Activated CD8-positive, alpha-beta memory T cell treated with anti-CD3 and anti-CD28 coated beads, Interleukin-2, amount 50 U/mL, for 1 hour (primary cell): ENCODE data around the gene C14orf132.
"Not testable (repeated sequence)": the region's sequence is repeated elsewhere in the genome, so short reads cannot be mapped to it uniquely, and the experiment has no call there.

Experiments used
- DNase-seq: peaks from one replicate; pipeline ENCODE4 v3.0.0-alpha.2; 2020; ENCODE audit errors: extremely low read depth

The C14orf132 gene

DNA sequence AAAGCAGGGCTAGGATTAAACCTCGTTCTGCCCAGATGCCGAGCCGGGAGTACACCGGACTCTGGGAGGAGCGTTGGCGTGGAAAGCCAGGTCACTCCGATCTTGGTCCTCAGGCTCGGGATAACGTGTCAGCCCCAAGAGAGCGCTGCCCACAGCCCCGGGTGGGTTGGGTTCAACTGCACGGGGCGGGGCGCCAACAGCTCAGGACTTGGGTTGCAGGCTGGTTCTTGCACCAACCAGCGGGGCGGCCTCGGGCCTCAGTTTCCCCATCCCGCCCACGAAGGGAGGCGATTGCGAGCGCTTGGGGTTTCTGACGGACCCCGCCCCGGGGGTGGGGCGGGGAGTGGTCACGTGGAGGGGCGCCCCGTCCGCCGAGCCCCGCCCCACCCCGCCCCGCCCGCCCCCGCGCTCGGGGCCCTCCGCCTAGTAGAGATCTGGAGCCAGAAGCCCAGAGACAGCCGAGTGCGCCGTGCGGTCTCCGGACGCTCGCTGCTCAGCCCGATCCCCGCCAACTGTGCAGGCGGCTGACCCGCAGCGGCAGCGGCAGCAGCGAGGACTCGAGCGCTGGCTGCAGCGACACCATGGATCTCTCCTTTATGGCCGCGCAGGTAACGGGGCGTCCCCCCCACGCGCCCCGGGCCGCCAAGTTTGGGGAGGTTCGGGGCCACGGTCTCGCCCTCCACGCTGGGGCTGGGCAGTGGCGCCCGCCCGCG is at the start of gene C14orf132:
TSS of gene C14orf132 (plus strand) at position 443 of the 713 bp plus-strand sequence. CDS start at position 582, 139 bp downstream.
- no peak for DNase-seq

DNA sequence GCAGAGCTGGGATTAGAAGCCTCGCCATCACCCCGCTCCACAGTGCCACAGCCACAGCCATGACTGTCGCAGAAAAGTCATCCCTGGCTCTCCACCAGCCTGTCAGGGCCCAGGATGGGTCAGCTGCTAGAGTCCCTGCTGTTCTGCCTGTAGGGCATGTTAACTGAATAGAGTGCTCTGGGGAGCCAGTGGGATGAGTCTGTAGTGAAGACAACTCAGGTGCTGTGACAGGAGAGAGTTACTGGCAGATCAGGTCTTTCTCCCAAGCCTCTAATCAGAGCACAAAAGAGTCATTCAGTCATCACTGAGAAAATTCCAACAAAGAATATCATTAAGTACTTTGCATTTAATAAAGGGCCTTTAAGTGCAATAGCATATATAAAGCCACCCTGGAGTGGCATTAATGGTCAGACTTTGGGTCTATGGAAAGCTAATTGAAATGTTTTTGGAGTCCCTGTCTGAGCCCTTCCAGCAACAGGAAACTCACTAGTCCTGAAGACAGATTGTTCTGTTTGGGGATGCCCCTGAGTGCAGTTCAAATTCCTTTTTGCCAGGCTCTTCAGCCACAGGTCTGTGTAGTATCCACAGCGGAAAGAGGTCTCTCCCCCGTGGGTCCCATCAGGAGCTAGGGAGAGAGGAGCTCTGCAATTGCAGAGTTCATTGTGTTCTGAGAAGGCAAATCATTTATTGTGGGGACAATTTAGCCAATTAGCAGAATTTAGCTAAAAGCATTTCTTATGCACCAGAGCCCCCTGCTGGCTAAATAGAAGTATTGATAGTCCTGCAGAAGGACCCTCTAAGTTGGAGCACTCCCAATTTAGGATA is 45.2 kb upstream of the C14orf132 start:
- DNase-seq: no peak

DNA sequence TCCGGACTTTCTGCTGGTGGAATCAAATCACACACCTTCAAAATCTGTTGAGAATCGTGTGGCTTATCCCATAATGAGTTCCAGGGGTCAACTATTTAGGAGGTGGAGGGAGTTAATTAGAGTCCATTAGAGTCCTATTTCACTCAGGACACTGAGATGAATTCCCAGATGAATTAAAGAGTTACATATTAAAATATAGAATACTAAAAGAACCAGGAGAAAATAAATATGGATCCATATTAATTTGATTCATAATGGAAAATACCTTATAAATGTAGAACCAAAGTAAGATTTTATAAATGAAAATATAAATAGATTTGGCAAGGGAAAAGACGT is 44.6 kb upstream of the C14orf132 start:
- no peak for DNase-seq

DNA sequence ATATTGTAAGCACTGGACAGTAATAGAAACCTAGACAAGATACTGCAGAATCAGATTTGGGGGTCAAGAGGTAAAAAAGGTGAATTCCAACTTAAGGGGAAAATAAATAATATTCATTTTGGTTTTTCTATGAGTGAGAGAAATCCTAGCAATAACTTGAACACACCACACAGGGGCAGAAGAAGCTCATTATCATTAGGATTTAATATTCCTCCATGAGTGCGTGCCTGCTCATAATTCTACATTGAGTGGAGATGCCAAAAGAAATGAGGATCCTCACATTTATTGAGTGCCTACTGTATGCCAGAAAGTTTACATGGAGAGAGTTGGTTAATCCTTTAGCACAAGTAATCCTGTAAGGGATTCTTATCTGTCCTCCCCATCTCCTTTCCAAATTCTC is 40.5 kb upstream of the C14orf132 start:
- DNase-seq: no peak

DNA sequence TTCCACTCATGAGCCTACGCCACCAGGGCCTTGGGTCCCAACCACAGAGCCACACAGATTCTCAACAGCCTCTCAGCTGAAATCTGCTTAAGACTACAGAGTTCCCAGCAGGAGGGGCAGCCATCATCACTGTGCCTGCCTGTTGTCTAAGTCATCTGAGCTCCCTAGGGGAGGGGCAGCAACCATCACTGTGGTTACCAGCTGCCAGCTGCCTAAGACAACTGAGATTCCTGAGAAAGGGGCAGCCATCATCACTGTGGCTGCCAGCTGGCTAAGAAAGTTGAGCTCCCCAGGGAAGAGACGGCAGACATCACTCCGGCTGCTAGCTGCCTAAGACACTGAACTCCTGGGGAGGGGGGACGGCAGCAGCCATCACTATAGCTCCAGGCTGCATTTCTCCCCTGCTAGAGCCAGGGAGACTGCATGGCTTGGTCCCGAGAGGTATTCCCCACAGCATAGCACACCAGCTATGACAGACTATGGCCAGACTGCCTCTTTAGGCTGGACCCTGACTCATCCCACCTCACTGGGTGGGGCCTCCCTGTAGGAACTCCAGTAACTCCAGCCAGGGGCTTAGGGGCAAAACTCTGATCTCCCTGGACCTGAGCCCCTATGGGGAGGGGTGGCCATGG is 37.2 kb upstream of the C14orf132 start:
- no peak for DNase-seq

DNA sequence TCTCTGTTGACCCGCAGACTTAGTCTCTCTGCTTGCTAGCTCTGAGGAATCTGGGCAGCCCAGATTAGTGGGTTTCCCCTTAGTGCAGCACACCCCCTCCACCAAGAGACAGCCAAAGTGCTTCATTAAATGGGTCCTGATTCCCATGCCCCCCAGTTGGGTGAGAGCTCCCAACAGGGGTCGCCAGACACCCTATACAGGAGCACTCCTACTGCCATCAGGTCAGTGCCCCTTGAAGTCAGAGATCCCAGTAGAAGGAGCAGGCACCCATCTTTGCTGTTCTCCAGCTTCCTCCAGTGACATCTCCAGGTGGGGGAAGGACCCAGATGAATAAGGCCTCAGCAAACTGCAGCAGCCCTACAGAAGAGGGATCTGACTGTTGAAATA is 36.7 kb upstream of the C14orf132 start:
- DNase-seq: no peak

DNA sequence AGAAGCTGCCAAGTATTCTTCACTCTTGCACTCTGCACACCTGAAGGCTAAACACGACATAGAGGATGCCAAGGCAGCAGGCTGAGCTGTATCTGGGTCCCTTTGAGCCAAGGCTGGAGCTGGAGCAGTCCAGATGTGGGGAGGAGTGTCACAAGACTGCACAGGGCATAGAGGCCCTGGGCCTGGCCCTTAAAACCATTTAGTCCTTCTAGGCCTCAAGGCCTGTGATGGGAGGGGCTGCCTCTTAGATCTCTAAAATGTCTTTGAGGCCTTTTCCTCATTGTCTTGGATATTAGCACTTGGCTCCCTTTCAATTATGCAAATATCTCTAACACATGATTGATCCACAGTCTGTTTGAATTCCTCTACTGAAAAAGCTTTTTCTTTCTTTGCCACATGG is 28.0 kb upstream of the C14orf132 start:
- no peak for DNase-seq

DNA sequence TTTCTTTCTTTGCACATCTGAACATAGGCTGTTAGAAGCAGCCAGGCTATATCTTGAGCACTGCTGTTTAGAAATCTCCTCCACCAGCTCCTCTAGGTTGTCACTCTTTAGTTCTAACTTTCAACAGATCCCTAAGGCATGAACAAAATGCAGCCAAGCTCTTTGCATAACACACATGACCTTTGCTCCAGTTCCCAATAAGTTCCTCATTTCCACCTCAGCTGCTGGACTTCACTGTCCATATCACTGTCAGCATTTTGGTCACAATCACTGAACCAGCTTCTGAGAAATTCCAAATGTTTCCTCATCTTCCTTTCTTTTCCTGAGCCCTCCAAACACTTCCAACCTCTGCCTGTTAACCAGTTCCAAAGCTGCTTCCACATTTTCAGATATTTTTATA is 27.6 kb upstream of the C14orf132 start:
- DNase-seq: no peak

DNA sequence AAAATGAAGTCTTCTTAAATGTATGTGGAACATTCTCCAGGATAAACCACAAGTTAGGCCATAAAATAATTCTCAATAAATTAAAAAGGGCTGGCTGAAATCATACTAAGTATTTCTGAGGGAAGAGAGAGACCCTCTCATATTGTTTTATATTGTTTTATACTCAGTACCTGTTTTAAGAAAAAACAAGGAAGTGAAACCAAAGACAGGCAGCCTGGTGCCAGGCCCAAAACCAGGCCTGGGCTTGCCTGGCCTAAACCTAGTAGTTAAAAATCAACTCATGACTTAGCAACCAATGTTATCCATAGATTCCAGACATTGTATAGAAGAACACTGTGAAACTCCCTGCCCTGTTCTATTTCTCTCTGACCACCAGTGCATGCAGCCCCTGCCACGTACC is 26.4 kb upstream of the C14orf132 start:
- not testable (repeated sequence) for DNase-seq

DNA sequence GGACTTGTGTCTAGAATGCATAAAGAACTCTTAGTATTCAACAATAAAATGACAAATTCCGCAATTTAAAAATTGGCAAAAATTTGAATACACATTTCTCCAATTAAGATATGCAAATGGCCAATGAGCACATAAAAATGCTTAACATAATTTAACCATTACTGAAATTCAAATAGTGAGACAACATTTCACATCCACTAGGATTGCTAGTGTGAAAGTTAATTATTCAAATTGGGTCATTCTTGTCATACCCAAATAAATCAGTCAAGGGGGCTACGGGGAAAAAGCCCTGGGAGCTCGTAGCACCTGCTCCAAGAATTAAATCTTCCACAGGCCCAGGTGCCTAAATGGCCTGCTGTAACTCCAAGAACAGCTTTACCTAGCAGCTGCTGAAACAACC is 25.0 kb upstream of the C14orf132 start:
- DNase-seq: no peak

DNA sequence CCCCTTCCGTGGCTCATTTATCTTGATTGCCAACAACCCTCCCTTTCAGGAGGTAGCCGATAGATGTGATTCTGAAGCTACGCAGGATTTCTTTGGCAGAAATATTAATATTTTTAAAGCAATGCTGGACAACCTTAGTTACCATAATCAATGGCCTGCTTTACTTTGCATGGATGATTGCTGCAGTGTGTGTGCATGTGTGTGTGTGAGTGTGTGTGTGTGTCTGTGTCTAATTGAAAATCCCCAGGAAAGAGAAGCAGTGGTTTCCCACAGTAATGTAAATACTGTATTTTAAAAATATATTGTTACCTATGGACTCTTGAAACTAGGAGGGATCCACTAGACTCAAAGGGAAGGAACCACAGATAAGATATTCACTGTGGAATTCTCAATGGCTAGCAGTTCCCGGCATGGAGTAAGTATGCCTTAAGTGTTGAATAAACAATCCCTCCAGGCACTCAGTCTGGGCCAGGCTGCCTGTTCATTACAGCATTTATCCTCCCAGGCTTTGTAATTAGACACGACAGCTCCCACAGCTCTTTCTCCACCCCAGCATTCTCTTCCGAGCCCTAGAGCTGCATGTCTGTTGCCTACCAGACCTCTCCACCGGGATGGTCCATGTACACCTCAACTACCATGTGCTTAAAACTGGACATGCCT is 22.5 kb upstream of the C14orf132 start:
- no peak for DNase-seq

DNA sequence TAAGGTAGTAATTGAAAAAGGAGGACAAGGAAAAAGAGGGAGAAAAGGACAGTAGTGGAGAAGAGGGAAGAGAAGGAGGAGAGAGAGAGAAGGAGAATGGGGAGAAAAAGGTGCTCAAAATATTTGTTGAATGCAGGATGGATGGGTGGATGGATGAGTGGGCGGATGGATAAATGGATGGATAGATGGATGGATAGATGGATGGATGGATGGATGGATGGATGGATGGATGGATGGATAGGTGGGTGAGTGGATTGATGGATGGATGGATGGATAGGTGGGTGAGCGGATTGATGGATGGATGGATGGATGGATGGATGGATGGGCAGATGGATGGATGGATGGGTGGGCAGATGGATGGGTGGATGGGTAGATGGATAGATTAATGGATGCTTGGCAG is 21.3 kb upstream of the C14orf132 start:
- no peak for DNase-seq

DNA sequence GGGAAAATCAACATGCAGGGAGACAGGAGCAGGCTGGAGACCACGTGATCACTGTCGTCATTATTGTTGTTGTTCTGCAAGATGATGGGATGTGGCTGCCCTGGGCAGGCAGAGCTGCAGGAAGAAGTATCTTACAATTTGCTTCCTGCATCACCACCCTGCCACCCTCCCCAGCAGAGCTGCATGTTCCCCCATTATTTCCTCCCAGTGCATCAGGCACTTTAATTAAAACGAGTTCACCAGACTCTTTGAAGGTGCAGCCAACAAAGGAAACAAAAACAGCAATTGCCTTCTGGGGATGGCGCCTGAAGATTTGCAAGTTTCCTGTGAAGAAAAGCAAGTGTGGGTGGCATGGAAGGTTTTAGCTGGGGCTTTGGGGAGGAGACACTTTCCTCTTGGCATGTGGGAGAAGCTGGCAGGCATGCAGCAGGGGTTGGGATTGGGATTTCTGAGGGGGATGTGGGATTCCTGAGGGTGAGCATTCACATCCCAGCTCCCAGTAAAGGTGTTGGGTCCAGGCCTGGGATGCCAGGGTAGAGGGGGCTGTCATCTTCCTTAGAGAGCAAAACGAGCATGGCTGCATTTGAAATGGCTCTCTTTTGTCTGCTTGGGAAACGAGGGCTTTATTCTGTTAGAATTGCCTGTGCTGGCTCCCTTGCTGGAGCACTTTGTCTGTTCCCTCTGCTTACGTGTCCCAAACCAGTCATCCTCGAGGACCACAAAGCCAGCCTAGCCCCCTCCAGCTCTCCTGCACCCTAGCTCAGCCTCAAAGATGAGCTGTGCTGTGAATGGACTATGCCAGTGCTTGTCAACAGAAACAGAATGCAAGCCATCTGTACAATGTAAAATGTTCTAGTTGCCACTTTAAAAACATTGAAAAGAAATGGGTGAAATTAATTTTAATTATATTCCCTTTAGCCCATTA is 11.5 kb upstream of the C14orf132 start:
- DNase-seq: no peak

DNA sequence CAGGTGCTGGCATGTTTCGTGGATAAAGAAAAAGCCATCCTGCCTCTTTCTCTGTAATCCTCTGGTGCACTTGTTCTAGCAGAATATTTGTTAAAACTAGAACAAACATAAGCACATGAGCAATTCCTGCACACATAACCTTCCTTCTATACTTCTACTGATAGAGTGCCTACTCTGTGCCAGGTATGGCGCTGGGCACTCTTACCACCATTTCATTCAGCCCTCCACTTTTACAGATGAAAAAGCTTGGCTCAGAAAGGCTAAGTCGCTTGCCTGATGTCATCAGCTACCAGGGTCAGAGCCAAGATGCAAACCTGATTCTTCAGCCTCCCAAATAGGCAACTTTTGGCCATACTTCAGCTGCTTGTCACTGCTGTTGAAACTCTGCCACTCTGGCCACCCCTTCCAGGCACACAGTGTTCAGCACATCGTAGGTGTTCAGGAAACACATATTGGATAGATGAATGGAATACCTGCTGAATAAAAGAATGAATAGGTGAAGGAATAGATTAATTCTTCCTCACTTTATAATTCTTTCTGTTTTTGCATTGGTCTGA is 10.0 kb upstream of the C14orf132 start:
- no peak for DNase-seq

DNA sequence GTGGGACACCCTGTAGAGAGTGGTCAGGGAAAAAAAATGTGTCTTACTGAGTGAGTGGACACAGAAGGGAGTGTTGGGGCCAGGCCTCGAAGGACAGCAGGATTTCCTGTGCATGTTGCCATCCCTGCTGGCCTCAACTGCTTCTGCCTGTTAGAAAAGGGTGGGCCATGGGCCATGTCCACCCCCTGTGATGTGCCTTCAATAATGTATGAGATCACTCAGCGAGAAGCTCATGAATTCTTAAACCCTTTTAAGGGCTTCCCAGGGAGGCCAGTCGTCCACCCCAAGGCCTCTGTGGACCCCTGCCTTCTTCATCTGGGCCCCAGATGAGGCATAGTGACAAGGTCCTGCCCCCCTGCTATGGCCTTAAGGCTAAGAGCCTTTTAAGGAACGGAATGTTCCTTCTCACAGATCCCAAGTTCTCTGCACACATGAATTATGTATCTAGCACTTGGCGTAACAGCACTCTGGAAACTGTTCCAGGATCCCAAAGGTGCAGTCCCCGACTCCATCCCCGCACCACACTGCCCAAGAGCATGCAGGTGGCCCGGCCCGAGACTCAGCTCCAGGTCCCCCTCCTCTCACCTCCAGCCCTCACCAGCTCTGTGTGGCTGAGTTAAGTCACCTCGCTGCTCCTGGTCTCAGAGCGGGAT is 8.9 kb upstream of the C14orf132 start:
- DNase-seq: no peak

DNA sequence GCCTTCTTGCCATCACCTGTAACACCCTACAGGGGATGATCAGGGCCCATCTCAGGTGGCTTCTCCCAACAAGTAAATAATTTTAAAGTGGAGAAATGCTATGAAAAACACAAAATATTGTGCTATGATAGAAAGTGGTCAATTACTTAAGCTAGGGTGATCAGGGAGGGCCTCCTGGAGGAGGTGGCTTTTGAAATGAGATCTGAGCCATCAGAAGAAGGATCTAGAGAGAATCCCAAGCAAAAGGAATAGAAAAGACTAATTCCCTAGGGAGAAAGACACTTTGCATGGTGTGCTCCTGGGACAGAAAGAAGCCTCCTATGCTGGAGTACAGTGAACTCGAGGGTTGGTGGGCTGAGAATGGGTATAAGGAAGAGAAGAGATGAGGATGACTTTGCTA is 7.5 kb upstream of the C14orf132 start:
- DNase-seq: no peak

DNA sequence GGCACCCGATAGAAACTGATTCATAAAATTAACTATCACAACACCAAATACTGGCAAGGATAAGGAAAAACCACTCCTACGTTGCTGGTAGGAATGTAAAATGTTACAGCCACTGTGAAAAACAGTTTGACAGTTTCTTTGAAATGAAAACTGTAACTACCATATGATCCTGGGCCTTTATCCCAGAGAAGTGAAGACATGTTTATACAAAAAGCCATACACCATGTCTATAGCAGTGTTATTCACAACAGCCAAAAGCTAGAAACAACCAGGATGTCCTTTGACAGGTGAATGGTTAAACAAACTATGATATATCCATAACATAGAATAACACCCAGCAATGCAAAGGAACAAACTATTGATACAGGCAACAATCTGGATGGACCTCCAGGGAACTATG is 3.7 kb upstream of the C14orf132 start:
- DNase-seq: no peak

DNA sequence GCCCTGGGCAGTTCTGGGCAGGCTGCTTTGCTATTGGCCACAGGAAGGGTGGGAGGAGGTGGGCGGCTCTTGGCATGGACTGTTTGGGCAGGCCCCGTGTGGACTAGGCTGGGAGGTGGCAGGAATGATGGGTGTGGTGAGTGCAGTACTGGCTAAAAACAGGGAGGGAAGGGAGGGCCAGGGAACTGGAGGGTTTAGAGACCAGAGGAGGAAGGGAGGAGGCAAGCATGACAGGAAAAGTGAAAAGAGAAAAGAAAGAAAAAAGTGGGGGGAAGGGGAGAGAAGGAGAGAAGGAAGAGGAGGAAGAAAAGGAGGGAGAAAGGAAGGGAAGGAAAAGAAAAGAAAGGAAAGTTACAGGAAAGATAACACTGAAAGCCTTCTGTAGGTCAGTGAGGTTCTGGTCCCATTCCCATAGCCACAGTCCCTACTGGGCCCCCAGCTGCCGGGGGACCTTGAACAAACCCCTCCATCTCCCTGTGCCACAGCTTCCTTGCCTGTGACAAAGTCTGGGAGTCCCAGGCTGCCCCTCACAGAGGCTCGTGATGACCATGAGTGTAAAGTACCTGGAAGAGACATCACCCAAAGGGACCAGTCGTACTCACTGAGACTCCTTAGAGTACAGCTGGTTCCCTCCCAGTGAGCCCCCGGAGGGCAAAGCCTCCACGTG is 1.1 kb upstream of the C14orf132 start:
- no peak for DNase-seq

DNA sequence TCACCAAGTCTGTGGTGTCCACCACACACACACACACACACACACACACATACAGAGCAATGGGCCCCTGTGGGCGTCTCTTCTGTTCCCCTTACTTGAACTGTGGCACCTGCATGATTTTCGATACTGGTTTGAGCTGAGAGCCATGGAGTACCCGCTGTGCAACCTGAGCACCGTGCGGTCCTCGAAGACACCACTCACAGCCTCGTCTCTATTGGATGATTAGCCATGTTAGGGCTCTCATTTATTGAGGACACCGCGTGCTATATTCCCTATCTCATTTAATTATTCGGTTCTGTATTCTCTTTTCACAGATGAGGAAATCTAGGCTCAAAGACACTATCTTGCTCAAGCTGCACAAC is 623 bp upstream of the C14orf132 start:
- DNase-seq: no peak
